NCI-H128 (cell line): ENCODE data around the gene CNPY3.
"Not testable (repeated sequence)": the region's sequence is repeated elsewhere in the genome, so short reads cannot be mapped to it uniquely, and the experiment has no call there.

Experiments
- DNase-seq: peaks from one replicate; lab custom pipeline; 2025; ENCODE audit not compliant: unreplicated experiment; lab: John Stamatoyannopoulos, UW

The CNPY3 gene

DNA sequence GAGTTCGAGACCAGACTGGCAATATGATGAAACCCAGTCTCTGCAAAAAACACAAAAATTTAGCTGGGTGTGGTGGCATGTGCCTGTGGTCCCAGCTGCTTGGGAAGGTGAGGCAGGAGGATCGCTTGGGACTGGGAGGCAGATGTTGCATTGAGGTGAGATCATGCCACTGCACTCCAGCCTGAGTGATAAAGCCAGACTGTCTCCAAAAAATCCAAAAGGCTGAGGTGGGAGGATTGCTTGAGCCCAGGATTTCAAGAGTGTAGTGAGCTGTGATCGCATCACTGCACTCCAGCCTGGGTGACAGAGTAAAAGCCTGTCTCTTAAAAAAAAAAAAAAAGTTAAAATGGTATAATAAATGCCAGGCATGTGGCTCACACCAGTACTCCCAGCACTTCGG, 14.7 kb upstream of the CNPY3 start:
- DNase-seq: no peak

DNA sequence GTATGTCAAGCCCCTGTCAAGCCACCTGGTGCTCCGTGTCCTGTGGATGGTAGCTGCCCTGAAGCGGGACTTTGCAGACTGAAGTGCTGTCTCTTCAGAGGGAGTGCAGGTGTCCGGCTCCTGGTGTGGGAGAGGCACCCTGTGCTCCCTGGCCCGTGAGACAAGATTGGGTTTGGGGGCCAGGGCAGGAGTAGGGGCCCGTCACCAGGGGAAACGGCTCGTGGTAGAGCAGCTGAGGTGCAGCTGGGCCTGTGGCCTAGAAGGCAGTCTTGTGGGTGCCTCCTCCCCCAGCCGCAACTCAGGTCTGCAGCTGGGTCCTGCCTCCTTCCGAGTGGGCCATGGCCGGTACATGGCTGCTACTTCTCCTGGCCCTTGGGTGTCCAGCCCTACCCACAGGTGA, 13.5 kb upstream of the CNPY3 start, which contains the start of gene PTCRA:
Gene PTCRA (plus strand): TSS at position 322 of the 400 bp plus-strand sequence. CDS start 17 bp downstream, at position 339.
- DNase-seq: no peak

DNA sequence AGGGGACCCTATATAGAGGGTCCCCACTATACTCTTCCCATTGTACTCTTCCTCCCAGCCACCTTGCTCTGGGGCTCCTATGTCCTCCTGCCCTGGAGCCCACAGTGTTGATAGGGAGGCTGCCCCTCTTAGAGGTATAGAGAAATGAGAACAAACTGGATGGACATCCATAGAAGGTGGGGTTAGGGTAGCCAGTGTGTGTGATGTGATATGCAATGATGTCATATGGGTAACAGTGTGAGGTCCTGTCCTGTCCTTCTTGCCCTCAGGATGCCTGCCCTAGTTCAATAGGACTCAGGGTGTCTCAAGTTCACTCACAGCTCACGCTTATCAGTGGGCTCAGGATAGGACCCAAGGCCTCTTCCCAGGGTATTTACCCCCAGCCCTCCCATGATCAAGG, 13.0 kb upstream of the CNPY3 start:
- no peak for DNase-seq

- DNase-seq: no peak
Observed at GRCh38 chr6:42921801-42922200, 7.5 kb upstream of the CNPY3 start.

DNA sequence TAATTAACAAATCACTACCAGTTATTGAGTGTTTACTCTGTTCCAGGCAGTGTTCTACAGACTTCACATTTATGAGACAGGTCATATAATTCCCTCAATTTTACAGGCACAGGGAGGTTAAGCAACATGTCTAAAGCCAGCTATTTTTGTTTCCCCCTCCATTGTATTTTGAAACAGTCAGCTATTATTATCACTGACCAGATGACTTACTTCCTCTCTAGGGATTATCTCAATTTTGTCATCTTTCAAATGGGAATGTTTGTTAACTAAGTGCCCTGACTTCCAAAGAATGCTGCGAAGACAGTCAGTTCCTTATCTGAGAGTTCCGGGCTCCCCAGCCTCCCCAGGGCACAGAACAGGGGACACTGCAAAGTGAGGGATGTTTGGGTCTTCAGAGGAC, 5.6 kb upstream of the CNPY3 start:
- no peak for DNase-seq

- DNase-seq: no peak
Observed at GRCh38 chr6:42925248-42925857, 3.9 kb upstream of the CNPY3 start.

GRCh38 chr6:42929821-42930360, 611 bp downstream of the CNPY3 start:
- no peak for DNase-seq

DNA sequence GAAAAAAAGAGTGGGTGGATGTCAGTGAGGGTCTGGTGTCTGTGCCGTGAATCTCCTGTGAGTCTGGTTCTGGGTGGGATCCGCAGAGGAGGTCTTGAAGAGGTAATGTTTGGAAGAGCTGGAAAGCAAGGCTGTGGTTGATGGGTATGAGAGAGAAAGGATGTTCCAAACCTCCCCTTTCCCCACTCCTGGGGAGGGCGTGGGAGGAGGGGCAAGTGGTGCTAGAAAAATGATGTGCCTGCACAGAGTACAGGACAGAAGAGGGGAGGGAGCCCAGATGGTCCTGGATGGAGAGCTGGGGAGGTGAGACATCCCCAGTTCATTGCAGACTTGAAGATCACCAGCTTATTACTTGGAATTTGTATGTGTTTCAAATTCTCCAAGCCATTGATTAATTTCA, 3.1 kb downstream of the CNPY3 start:
- no peak for DNase-seq

GRCh38 chr6:42933205-42933604, 3.9 kb downstream of the CNPY3 start:
- no peak for DNase-seq

- no peak for DNase-seq
Observed at GRCh38 chr6:42935322-42935721, 6.0 kb downstream of the CNPY3 start.

- DNase-seq: no peak
Observed at GRCh38 chr6:42936398-42936797, 7.1 kb downstream of the CNPY3 start.

DNA sequence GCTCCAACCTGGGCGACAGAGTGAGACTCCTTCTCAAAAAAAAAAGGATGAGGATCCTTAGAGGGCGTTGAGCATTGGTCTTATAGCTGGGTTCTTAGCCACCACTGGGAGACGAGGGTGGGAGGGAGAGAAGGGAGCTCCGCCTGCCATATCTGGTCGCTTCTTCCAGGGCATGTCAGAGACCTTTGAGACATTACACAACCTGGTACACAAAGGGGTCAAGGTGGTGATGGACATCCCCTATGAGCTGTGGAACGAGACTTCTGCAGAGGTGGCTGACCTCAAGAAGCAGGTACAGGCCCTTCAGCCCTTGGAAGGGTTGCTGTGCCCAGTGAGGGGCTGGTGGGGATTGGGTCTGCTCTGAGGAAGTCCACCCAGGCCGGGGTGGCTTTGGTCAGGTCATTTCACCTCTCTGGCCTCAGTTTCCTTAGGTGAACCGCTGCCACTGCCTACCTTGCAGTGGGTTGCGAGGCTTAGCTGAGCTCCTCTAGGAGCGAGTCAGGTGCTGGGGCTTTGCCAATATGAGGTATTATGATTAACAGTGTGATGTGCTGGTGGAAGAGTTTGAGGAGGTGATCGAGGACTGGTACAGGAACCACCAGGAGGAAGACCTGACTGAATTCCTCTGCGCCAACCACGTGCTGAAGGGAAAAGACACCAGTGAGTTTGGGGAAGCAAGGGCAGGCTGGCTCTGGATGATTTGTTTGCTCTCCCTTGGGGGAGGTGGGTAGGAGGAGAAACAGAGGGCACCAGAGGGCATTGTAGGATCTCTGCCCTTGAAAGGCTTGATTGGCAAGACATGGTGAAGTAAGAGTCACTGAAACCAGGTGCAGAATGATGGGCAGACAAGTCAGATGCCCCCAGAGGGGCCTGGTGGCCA, 8.5 kb downstream of the CNPY3 start:
- DNase-seq: no peak

- no peak for DNase-seq
Observed at GRCh38 chr6:42938428-42938796, 9.1 kb downstream of the CNPY3 start.

DNA sequence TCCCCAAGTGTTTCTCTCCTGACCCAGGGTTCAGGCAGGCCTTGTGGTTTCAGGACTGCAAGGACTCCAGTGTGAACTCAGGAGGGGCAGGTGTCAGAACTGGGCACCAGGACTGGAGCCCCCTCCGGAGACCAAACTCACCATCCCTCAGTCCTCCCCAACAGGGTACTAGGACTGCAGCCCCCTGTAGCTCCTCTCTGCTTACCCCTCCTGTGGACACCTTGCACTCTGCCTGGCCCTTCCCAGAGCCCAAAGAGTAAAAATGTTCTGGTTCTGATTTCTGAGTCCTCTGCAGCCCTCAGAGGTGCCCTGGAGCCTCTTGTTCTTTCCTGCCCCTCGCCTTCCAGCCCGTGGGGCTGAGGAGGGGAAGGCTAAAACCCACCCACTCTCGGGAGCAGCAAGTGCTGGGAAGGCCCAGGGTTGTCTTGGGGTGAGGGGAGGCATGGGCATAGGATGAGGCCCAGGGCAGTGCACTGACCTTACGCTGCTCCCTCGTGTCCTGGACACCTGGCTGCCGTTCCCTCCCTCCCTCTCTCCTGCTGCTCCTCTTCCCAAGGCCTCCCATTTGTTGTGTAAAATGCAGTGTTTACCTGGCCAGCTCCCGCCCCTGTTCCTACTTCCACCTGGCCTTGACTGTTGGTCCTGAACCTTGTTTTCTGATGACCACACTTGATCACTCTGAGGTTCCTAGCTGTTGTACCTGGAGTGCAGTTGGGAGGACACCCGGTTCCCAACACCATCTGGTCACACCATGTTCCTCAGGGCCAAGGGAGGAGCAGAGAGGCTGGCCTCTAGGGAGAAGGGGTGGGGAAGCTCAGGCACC, 9.9 kb downstream of the CNPY3 start:
- DNase-seq: no peak

GRCh38 chr6:42939810-42940167, 10.5 kb downstream of the CNPY3 start:
- no peak for DNase-seq

DNA sequence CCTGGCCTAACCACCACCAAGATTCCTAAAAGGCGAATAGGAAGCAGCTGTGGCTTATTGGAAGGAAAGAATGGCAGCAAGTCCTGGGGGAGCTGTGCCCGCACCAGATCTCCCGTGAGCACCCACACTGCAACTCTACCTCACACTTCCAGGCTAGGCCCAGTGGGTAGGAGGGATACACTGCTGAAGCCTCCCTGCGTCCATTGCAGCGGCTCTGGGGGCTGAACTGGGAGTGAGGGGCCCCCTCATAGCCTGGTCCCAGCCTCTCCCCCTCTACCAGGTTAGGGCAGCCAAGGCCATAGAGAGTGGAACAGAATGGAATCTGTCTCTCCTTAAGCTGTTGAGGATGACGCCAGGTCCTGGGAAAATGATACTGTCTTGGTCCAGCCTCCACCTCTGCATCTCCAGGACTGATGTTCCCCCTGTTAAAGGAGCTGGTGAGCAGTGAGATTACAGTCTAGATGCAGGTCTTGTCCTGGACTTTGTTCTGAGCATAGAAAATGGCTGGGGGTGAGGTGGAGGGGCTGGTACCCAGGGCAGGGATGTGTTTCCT, 11.3 kb downstream of the CNPY3 start:
- DNase-seq: no peak

DNA sequence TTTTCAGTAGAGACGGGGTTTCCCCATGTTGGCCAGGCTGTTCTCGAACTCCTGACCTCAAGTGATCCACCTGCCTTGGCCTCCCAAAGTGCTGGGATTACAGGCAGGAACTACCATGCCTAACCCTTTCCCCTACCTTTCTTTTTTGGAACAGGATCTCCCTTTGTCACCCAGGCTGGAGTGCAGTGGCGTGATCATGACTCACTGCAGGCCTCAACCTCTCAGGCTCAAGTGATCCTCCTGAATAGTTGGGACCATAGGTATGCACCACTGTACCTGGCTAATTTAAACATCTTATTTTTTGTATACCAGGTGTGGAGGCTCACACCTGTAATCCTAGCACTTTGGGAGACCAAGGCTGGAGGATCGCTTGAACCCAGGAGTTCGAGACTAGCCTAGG, 12.1 kb downstream of the CNPY3 start:
- not testable (repeated sequence) for DNase-seq

DNA sequence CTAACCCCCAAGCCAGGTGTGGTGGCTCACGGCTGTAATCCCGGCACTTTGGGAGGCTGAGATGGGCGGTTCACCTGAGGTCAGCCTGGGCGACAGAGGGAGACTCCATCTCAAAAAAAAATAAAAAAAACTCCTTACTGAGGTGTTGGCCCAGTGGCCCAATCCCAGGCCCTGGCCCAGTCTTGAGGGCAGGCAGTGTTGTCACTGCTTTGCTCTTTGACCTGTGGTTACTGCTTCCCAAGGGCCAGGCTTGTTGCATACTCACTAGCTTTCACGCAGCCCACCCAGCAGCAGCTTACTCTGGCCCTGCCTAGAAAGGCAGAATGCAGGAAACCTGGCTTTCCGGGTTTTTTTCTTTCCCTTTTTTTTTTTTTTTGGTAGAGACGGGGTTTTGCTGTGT, 13.2 kb downstream of the CNPY3 start:
- DNase-seq: no peak

GRCh38 chr6:42947950-42948349, 18.7 kb downstream of the CNPY3 start:
- no peak for DNase-seq

DNA sequence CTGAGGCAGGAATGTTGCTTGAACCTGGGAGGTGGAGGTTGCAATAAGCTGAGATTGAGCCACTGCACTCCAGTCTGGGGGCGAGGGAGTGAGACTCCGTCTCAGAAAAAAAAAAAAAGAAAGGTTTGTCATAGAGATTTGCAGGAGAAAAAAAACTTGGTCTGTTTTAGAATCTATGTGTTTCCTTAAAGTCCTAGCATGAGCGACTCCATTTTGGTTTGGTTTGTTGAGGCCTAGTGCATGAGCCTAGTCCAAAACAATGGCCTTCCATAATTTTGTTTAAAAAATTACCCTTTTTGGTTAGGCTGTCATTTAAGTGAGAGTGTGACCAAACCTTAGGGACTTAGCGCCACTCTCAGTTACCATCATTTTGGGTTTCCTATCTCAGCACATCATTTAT, 23.1 kb downstream of the CNPY3 start:
- no peak for DNase-seq

- not testable (repeated sequence) for DNase-seq
Observed at GRCh38 chr6:42954405-42954804, 25.1 kb downstream of the CNPY3 start.
